ENCODE measurements around the gene FIS1. TPM values are rescaled to one million over a fixed set of nuclear protein-coding genes. Genes with fewer than 3 reads are reported as not detected.
"Not testable (repeated sequence)": the region's sequence is repeated elsewhere in the genome, so short reads cannot be mapped to it uniquely, and the experiment has no call there.

Gene FIS1
- total RNA-seq, 1 donor from 2014 or later = 336 TPM

DNA sequence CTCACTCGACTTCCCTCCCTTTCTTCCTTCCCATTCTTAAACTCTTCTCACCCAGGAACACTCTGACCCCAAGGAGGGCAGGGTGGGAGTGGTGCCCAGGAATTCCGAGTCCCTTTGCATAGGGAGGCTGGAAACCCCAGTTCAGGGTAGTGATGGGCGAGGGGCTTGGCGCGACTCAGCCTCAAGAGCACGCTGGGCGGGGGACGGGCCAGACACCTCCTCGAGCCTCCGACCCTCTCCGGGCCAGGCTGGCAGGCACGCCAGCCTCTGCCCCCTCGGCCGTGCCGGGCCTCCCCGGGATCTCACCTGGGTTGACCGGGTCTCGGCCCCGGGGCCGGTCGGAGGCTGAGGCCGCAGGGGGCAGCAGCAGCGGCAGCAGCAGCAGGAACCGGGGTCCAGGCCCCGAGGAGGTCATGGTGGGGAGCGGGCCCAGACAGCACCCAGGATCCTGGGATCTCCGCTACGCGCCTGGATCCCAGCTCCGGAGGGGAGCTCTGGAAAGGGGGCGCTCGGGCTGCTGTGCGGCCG lies 28.0 kb downstream of the FIS1 start:
- DNase-seq = no peak

DNA sequence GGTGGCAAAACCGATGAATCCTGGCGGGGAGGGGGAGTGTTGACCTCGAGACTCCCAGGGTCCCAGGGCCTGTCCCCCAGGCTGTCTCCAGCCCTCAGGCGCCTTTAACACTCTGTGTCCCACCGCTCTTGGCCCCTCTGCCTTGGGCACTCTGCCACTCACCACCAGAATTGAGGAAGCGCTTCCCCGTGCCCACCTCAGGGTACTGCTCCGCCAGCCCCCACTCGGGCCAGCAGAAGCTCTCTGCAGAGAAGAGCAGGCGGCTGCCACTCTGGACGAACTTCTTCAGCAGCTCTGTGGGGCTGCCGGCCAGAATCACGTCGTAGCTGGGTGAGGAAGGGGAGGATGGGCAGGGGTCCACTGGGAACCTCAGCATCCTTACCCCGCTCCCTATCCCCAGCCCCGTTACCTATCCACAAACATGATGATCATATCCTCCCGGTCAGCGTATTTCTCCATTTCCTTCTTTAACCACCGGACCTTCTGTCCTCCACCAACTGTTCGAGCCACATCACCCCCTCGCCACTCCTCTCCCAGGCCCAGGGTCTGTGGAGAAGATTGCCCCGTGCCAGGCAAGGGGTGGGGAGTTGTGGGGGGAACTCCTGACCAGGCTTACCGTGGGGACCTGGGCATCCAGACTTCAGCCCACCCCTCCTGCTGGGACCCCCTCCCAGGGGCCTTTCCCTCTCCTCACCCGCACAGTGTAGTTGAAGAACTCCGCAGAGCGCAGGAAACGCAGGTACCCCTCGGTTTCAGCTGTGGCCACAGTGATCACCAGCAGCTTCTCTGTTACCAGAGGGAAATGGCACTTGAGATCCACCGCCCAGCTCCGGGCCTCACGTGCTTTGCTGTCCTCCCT lies 28.7 kb downstream of the FIS1 start:
- intact Hi-C loops (cut with DNase I) = loop anchor here (10.0 kb wide), 1 partner anchor 69 kb away; no protein-coding TSS in a partner anchor
- peak; percentile 2 for ATAC-seq (ENCODE audit: poor library complexity)
- peak; percentile 66 for DNase-seq

More for the DNA sequence above, 28.0 kb downstream of the FIS1 start:
- intact Hi-C loops (cut with DNase I) = loop anchor here (10.0 kb wide), 1 partner anchor 68 kb away; no protein-coding TSS in a partner anchor
- no peak for ATAC-seq (ENCODE audit: poor library complexity)

DNA sequence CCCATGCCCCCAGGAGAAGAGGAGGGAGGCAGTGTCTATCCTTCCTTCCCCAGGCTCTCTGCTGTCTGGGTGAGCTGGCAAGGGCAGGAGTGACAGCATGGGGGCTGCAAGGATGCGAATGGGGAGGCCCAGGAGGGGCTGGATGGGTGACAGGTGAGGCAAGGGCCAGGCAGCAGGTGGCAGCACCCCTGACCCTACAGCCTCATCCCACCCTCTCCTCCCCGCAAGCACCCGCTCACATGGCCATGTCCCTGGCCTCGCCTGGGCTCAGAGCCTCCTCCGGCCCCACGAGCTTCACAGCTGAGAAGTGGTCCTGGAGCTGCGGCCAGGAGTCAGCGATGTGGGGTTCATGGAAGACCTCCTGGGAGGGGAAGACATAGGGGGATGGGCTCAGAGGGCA lies 32.9 kb downstream of the FIS1 start:
- no peak for ATAC-seq (ENCODE audit: poor library complexity)
- intact Hi-C loops (cut with DNase I) = loop anchor here (10.0 kb wide), 1 partner anchor 73 kb away; no protein-coding TSS in a partner anchor

DNA sequence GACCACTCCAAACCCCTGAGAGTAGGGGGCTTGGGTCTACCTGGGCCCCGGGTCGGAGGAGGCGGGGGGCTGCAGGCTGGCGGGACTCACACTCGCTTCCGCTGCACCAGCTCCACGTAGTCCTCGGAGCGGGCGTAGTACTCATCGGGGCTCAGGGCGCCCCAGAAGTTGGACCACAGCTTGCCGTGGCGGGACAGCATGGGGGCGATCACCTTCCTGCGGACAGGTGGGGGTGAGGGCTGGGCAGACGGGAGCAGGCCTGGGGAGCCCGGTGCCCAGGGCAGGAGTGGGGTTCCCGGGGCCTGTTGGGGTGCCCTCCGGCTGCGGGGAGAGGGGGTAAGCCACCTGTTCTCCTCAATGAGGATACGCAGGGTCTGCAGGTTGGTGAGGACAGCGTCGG lies 33.4 kb downstream of the FIS1 start:
- DNase-seq (no peak), ATAC-seq (ENCODE audit: poor library complexity) (no peak)
- intact Hi-C loops (cut with DNase I) = loop anchor here (10.0 kb wide), 1 partner anchor 73 kb away; no protein-coding TSS in a partner anchor

More for the DNA sequence above, 32.9 kb downstream of the FIS1 start:
- DNase-seq = no peak

DNA sequence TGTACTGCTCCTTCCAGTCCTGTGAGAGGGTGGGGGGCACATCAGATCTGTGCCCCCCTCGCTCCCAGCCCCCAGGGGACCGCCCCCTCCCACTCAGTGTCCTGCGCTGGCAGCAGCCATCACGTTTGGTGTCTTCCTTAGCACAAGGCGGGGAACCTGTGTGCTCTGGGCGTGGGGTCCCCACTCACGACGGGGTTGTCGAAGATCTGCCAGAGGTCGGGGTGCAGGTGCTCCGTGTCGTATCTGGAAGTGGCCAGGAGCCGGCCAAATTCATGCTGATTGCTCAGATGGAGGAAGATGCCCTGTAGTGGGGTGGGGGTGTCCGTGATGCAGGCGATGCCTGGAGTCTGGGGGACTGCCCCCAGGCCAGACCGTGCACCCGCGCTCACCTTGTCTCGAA lies 34.7 kb downstream of the FIS1 start:
- DNase-seq (no peak), ATAC-seq (ENCODE audit: poor library complexity) (no peak)
- intact Hi-C loops (cut with DNase I) = loop anchor here (10.0 kb wide), 1 partner anchor 75 kb away; no protein-coding TSS in a partner anchor

DNA sequence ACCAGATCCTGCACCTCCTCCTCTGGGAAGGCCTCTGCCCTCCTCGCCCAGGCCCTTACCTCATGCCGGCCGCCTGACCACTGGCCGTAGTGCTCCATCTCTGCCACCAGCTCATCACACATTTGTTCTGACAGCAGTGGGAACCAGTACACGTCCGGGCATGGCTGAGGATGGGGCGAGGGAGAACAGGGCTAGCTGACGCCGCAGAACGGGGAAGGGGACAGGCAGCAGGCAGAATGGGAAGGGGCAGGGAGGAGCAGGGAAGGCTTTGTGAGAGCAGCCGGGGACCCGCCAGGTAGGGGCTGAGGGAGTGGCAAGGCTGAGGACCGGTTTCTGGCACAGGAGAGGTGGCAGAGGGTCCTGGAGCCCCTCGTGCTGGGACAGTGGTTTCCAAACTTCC lies 36.1 kb downstream of the FIS1 start:
- no peak for DNase-seq
- ATAC-seq (ENCODE audit: poor library complexity) = no peak
- intact Hi-C loops (cut with DNase I) = no loop called here

DNA sequence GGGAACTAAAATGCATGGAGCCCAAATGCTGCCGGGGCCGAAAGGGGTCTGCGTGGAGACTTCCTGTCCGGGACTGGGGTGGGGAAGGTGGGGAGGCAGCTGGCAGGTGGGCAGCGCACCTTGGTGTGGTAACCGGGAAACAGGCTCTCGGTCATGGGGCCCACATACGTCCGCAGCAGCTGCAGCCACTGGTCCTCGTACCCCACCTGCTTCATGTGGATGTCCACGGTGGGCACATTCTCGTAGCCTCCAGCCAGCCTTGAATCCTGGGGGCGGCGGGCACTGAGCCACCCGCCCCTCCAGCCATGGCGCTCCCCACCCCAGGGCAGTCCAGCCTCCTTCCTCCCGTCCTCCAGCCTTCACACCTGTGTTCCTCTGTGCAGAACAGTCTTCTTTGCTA lies 37.4 kb downstream of the FIS1 start:
- intact Hi-C loops (cut with DNase I) = no loop called here
- ATAC-seq (ENCODE audit: poor library complexity) (no peak), DNase-seq (no peak)

DNA sequence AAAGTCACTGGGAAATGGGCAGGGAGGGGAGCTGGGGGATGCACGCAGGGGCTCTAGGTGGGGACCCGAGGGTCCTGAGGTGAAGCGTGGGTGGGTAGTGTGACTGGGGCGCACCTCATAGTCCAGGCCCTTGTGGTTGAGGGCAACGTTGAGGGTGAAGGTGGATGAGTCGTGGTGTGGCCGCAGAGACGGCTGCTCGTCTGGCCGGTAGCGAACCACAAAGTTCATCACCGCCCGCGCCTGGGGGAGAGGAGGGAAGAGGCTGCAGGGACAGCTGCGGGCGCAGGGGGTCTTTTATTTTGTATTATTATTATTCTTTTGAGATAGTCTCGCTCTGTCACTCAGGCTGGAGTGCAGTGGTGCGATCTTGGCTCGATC lies 38.2 kb downstream of the FIS1 start:
- intact Hi-C loops (cut with DNase I) = no loop called here
- DNase-seq (no peak), ATAC-seq (ENCODE audit: poor library complexity) (no peak)

DNA sequence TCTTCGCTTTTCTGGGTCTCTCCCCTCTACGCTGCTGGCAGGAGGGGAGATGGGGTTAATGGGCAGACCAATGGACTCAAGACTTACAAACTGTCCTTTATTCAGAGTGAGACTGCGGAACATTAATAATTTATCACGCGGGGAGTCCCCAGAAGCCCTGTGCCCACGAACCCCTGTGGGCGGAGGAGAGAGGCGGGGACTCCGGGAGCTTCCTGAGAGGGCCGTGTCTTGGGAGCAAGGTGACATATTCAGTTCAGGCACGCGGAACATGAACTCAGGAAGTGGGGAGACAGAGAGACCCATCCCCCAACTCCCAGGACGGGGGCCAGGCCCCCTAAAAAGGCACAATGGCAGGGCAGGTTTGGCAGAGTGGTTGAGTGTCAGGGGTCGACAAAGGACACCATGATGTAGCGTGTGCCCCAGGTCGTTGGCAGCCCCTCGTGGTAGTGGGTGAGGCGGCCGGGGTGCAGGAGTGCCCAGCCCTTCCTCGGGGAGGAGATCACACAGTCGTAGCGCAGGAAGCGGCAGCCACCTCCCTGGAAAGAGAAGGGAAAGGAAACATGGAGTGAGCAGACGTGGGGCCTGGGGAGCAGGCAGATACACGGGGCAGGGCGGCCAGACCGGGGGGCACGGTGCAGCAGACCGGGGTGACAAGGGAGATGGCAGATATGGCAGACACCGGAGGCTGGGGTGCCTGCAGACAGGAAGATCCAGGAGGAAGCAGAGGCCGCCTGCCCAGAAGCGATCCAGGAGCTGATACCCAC lies 38.8 kb downstream of the FIS1 start:
- DNase-seq (no peak), ATAC-seq (ENCODE audit: poor library complexity) (no peak)
- intact Hi-C loops (cut with DNase I) = no loop called here

DNA sequence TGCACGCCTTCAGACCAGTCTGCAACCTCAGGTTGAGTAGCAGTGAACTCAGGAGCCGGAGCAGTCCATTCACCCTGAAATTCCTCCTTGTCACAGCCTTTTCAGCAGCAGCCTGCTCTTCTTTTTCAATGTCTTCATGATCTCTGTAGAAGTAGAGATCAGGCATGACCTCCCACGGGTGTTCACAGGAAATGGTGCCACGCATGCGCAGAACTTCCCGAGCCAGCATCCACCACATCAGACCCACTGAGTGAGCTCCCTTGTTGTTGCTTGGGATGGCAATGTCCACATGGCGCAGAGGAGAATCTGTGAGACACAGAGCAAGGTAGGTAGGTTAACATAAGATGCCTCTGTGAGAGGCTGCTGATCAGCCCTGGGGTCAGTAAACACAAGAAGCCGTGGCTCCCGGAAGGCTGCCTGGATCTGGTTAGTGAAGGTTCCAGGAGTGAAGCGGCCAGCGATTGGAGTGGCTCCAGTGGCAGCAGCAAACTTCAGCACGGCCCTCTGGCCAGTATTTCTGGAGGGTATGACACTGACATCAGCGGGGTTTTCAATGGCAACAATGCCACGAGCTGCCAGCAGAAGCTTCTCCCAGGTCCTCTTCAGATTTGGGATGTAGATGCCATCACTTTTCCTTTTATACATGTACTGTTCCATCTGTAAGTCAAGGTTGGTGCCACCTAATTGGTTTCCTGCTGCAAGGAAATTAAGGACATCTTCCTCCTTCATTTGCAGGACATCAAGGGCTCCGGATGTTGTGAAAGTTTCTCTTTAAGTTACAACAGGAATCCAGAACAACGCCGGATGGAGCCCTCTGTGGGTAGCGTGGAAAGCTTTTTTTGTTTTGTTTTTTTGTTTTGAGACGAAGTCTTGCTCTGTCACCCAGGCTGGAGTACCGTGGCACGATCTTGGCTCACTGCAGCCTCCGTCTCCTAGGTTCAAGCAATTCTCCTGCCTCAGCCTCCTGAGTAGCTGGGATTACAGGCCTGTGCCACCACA lies 40.8 kb downstream of the FIS1 start:
- ATAC-seq (ENCODE audit: poor library complexity); intact Hi-C loops (cut with DNase I): not testable (repeated sequence)

DNA sequence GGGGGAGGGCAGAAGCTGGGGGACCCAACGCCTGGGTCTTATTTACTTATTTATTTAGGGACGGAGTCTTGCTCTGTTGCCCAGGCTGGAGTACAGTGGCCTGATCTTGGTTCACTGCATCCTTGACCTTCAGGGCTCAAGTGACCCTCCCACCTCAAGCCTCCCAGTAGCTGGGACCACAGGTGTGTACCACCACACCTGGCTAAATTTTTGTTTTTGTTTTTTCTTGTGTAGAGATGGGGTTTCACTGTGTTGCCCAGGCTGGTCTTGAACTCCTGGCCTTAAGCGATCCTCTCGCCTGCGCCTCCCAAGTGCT lies 42.3 kb downstream of the FIS1 start:
- DNase-seq = no peak
- intact Hi-C loops (cut with DNase I) = no loop called here
- no peak for ATAC-seq (ENCODE audit: poor library complexity)

More for the DNA sequence above, 40.8 kb downstream of the FIS1 start:
- DNase-seq = not testable (repeated sequence)

DNA sequence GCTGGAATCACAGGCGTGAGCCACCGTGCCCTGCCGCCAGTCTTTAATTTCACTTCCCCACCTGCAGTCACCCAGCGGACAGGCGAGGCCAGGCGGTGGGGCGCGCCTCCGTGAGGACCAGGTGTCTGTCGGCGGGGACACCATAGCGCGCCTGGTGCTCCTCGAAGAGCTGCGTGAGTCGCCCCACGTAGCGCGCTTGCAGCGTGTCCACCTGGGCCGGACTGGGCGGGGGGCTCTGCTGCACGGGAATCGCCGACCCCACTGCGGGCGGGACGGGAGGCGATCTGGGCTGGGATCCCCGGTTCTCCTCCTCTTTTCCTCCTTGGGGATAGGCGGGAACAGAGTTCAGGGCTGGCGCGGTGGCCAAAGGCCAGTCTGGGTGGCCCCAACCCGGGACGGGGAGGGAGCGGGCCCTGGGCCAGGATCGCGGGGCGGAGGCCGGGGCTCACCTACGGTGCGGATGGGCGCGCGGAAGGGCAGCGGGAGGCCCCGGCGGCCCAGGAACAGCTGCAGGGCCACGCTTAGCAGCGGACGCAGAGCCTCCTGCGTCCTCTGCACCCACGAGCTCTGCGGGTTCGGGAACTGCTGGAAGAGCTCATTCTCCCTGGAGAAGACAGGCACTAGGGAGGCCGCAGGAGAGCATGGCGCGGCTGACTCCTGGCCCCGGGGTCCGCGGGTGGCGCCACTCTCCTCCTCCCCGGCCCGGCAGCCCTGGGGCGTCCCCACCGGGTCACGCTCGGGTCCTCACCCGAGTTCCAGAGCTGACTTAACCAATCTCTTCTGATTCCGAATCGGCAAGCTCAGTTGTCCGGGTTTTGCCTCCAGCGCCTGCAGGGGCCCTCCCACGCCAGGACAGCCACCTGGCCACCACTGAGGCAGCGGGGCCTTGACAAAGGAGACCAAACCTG lies 42.9 kb downstream of the FIS1 start:
- intact Hi-C loops (cut with DNase I) = no loop called here
- no peak for DNase-seq
- peak; percentile 42 for ATAC-seq (ENCODE audit: poor library complexity)

DNA sequence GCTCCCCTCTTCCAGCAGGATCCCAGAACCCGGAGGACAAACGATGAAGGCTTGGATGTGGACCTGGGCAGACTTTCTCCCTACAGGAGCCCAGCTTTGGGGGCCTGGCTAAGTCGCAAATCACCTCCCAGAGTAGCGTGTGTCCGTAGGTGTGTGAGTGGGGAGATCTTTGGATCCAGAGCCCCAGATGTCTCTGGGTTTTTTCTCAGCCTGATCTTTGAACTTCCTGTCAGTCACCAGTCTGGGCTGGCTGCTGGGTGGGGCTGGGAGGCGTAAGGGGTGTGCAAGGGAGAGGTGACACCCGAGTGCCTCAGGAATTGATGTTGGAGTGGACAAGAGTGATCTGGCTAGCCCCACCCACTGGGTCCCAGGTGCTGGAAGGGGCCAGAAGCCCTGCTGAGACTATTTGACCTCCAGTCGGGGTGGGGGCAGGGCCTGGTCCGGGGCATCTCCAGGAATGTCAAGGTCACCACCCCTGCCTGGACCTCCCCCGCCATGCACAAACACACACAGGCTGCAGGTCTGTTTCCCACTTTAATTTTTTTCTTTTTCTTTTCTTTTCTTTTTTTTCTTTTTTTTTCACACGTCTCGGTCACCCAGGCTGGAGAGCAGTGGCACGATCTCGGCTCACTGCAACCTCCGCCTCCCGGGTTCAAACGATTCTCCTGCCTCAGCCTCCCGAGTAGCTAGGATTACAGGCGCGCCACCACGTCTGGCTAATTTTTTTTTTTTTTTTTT lies 43.9 kb downstream of the FIS1 start, which contains the start of gene MOGAT3:
TSS of gene MOGAT3 (minus strand) at position 175 of the 738 bp plus-strand sequence. CDS start 182 bp downstream, outside the sequence.
- no peak for DNase-seq
- intact Hi-C loops (cut with DNase I) = no loop called here
- ATAC-seq (ENCODE audit: poor library complexity) = peak; percentile 47

DNA sequence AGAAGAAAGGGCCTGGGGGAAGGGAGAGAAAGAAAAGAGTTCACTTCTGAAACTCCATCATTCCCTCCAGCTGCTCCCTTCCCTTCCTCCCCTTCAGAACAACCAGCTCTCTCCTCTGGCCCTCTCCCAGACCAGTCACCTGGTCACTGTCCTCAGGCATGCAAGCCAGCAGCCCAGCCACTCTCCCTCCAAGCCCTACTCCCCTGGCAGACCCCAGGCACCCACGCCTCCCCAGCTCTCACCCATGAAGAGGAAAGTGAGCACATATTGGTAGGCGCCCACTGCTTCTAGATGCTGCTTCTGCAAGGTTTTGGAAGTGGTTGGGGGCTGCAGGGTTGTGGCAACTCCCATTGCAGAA lies 44.4 kb downstream of the FIS1 start:
- intact Hi-C loops (cut with DNase I) = no loop called here
- no peak for ATAC-seq (ENCODE audit: poor library complexity)

DNA sequence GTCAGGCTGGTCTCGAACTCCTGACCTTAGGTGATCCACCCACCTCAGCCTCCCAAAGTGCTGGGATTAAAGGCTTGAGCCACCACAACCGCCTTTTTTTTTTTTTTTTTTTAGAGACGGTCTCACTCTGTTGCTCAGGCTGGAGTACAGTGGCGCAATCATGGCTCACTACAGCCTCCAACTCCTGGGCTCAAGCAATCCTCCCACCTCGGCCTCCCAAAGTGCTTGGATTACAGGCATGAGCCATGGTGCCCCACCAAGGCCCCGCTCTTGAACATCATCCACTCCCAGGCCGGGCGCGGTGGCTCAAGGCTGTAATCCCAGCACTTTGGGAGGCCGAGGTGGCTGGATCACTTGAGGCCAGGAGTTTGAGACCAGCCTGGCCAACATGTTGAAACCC lies 45.4 kb downstream of the FIS1 start:
- DNase-seq = not testable (repeated sequence)

More for the DNA sequence above, 44.4 kb downstream of the FIS1 start:
- no peak for DNase-seq

DNA sequence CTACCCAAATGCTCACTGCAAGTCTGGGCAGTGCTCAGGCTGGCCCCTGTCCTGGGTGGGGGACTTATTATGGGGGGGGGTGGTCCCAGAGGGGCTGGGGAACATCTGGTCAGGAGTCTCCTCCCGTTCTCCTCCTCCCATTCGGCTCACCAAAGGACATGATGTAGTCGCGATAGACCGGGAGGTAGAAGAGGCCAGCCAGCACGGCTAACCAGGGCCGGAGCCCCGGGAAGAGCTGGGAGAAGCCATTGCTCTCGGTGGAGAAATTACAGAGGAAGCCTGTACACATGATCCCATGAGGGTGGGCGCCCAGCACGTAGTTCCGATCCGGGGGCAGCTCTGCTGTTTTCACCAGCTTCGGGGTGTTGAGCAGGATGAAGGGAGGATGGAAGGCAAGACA lies 46.4 kb downstream of the FIS1 start:
- DNase-seq (no peak), ATAC-seq (ENCODE audit: poor library complexity) (no peak)
- intact Hi-C loops (cut with DNase I) = no loop called here

More for the DNA sequence above, 45.4 kb downstream of the FIS1 start:
- intact Hi-C loops (cut with DNase I); ATAC-seq (ENCODE audit: poor library complexity): not testable (repeated sequence)

DNA sequence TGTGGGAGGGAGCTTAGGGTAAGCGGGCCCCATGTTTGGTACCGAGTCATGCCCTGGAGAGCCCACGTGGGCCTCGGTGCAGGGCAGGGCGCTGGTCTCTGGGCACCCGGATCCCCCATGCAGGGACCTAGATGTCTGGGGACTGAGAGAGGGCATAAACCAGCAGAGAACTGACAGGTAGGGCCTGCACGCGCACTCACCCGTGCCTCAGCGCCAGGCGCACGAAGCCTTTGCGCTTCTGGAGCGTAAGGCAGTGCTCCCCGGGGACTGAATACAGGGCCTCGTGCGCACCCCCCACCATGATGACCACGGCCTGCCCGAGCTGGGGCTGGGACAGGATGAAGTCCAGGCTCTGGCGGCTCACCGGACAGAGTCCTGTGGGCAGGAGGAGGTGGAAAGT lies 46.9 kb downstream of the FIS1 start:
- DNase-seq (no peak), ATAC-seq (ENCODE audit: poor library complexity) (no peak)
- intact Hi-C loops (cut with DNase I) = no loop called here
